Hindlimb muscle (tissue), 1 donor: ENCODE measurements around the gene LOXHD1. TPM values are rescaled to one million over a fixed set of nuclear protein-coding genes. Genes with fewer than 3 reads are reported as not detected.

ENCODE experiments used
- DNase-seq: peaks from one replicate; pipeline ENCODE4 v3.0.0-alpha.2; 2013
- polyA plus RNA-seq: library from polyadenylated mRNA; unstranded; fragments of 120-200 nt; gene quantifications from one replicate; pipeline ENCODE4 v1.2.1, GENCODE V29; 2013; ENCODE audit not compliant: insufficient read length

Gene LOXHD1
- polyA plus RNA-seq, 1 donor = 2.8 TPM

DNA sequence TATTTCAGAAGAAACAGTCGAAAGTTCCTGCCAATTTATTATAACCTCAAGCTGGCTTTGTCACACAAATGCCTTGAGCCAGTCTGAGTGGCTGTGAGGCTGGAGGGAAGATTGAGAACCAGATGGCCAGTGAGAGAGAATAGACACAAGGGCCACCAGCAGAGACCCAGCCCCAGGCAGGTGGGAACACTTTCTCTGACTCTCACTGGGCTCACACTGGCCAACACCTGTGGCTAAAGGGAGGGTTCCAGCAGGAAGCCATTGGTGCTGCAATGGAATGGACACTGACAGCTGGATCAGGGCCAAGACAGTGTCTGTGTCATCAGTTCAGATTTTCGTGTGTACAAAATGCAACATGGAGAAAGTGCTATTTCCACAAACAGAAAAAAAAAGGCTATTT, 29.9 kb downstream of the LOXHD1 start:
- DNase-seq = no peak

DNA sequence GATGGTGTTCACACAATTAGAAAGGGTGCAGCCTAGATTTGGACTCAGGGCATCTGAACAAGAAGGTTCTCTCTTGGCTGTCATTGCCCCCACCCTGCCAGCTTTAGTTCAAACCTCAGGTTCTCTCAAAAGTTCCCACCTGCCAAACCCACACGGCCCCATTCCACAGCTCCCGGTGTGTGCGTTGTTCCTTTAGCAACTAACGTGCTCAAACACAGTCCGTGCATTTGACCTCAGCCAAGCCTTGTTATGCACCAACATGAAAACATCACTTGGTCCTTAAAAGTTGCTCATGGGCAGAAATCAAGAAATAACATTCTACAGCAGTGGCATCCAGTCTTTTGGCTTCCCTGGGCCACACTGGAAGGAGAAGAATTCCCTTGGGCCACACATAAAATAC, 32.0 kb downstream of the LOXHD1 start:
- no peak for DNase-seq

DNA sequence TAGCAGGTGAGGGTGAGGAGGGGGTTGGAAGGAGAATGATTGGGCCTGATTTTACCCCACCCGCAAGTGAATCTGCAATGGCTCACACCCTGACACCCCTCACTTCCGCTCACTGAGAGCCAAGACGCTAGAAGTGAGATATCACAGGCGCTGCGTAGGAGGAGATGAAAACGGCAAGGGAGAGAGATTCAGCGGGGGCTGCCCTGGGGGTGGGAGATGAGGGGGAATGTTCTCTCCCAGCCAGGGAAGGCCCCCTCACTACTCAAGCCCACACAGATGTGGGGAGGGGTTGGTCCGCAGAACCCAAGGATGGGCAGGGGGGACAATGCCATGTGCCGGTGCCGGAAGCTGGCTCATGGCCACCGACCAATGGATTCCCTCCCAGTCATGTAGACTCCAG, 32.9 kb downstream of the LOXHD1 start:
- DNase-seq = no peak

DNA sequence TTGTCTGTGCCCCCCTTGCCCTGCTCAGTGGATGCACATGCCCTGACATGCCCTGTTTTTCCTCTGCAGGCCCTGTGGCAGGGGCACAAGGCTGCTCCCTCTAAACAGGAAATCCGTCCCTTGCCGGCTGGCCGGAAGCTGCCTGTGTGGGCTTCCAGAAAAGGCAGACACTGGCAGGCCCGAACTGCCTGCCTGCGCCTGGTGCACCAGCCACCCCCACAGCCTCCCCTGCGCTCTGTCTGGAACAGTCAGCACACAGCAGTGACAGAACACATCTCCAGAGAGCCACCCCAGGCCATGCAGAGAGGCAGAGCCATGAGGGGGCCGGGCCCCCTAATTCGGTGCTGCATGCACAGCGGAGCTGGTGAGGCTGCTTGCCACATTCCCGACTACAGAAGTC, 33.5 kb downstream of the LOXHD1 start:
- DNase-seq = no peak

DNA sequence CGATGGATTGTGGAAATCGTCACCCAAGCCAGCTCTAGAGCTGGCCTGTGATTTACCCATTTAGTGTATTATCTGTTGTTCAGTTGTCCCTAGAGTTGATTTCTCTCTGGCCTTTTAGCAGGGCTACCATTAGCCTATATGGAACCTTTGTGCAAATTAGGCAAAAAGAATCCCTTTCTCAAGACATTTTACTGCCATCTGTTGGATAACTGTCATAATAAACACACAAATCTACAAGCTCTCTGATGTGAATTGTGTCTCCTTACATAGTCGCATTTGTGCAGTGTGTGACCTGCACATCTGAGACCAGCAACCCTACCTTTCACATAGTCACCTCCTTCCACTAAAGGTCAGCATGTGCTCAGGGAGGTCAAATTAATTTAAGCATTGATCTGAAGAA, 34.0 kb downstream of the LOXHD1 start:
- no peak for DNase-seq

DNA sequence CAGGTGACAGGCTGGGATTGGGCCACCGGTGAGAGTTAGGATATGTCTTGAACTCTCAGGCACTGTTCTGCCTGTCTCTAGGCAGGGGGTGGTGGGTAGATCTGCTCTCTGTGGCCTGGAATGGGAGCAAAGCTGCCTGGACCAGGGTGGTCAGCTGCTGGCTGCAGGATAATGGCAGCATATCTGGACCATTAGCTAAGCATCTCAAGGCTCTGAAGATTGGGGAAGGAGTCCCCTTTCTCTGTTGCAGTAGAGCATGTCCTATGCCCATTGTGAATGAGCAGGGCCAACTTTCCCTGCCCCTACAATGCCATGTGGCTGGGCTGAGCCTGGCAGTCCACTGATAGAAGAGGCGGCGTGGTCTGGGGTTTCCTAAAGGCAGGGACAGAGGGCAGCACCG, 34.6 kb downstream of the LOXHD1 start:
- DNase-seq = no peak

DNA sequence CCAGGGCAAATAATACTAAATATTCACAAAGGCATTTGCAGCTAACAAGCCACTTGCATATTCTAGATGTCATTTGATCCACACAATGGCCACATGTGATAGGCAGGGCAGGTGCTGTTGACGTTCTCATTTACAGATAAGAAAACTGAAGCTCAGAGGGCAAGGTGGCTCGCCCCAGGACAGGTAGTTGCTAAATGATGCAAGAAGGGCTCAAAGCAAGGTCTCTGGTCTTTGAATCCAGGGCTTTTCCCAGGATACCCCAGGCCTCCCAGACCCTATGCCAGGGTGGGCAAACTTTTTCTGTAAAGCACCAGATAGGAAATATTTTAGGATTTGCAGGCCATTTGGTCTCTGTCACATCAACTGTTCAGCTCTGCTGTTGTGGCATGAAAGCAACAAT, 35.1 kb downstream of the LOXHD1 start:
- no peak for DNase-seq

DNA sequence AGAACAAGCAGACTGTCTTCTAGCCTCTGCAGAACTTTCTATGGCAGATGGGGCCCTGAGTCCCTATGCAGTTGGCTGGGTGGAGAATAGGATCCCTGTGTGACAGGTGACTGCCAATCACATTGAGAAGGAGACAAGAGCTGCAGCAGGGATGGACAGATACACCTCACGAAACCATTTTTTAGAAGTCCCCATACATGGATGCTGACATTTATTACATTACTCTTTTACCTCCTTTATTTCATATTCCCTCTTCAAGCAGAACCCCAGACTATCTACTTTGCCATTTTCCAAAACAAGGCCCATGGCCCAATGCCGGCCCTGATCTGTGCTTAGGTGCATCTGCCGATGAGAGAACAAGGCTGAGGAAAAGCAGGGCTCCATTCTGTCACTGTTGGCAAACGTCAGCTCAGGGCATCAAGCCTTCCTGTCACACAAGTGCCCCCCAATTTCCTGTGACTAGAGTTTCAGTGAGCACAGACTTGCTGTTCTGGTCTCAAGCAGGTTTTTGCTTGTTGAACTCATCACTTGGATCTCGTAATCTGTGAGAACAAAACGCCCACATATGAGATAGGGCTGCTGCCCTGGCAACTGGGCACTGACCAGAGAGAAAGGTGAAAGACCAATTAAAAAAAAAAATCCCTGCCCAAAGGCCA, 35.8 kb downstream of the LOXHD1 start:
- no peak for DNase-seq

DNA sequence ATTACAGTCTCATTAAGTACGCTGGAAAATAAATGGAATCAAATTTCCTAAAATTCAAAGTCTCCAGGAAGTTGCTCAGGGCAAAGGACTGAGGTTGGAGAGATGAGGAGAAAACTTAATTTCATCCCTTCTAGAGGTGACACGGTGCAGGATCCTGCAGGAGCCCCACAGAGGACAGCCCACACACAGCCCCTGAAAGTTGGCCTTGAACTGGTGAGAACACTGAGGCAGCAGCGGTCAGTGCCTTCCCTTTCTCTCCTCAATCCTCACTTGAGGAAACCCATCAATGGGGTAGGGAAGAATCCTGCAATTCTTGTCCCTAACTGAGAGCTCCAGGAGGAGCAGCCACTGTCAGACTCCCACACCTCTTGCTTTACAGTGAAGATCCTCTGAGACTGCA, 37.5 kb downstream of the LOXHD1 start:
- DNase-seq = no peak

DNA sequence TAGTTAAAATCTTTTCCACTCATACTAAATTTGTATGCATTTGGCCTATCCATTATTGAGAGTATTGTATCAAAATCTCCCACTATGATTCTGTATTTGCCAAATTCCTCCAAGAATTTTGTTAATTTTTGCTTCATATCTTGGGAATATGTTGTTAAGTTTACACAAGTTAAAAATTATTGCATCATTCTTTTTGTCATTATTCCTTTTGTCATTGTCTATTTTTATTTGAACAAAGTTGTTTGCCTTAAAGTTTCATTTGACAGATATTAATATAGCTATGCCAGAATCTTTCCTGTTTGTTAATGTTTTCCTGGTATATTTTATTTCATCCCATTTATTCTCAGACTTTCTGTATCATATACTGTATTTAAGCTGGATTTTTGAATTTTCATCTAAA, 41.3 kb downstream of the LOXHD1 start:
- no peak for DNase-seq

DNA sequence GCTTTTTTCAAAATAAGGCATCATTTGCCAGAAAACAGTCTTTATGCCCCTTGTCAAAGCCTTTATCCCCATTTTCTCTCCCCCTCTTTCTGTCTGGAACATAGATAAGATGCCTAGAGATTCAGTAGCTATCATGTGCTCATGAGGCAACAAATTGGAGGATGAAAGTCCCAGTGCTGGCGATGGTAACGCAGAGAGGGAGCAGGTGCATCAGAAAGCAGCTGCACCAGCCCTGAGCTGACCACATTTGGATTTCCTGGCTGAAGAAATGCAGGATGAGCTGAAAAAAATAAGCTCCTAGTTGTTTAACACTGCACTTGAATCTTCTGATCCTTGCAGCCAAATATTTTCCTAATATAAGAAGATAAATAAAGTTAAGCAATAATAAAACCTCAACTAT, 48.0 kb downstream of the LOXHD1 start:
- no peak for DNase-seq

DNA sequence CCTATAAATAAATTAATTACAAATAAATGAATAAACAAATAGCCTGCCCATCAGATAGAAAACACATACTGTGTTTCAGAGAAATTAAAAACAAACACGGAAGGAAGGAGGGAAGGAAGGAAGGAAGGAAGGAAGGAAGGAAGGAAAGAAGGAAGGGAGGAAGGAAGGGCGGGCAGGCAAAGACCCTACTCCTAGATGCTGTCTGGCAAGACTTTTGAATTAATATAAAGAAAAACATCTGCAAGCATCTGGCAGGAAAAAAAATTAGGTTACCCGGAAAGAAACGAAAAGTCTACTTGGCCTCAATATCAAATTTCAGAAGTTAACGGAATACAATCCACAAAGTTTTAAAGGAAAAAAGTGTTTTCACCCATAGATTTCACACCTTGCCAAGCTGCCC, 49.1 kb downstream of the LOXHD1 start:
- DNase-seq = no peak

DNA sequence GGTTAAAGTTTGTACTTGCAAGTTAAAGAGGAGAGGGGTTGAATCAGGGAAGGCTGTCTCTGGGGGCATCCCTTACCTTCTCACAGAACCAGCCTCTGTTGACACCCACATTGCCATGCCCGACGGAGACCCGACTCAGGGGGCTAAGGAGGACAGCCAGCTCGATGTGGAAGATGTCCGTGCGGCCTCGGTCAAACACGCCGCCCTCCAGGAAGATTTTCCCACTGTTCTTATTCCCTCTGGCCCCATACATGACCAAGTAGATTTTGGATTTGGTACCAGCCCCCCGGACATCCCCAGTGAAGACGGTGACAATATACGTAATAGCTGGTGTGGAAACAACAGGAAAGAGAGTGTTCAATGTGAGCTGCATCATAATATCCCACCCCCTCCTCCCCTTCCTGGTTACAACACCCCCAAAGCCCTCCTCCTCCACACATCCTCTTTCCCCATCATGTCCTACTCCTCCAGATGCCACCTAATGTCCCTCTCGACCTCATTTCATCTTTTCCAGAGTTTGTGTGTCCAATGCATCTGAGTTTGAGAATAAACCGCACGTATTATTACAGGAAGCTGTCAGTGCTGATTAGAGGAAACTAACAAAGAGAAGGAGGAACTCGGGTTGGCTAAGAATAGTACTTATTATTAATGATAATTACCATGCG, 55.7 kb downstream of the LOXHD1 start:
- DNase-seq = no peak

DNA sequence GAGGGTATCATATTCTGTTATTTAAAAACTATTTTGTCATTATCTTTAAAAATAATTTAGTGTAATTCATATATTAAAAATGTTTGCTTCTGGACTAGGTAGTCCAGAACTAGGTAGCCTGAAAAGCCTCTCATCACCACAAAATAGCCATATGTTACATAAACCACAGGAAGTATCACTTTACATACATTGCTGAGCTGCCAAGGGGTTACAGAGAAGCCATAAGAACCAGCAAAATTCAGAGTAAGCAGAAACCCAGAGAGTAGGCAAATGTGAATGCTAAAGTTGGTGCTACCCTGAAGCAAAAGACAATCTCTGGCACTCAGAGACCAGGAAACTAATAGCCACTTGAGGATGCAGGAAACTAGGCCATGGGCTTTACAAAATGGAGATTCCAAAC, 60.9 kb downstream of the LOXHD1 start:
- DNase-seq = no peak

DNA sequence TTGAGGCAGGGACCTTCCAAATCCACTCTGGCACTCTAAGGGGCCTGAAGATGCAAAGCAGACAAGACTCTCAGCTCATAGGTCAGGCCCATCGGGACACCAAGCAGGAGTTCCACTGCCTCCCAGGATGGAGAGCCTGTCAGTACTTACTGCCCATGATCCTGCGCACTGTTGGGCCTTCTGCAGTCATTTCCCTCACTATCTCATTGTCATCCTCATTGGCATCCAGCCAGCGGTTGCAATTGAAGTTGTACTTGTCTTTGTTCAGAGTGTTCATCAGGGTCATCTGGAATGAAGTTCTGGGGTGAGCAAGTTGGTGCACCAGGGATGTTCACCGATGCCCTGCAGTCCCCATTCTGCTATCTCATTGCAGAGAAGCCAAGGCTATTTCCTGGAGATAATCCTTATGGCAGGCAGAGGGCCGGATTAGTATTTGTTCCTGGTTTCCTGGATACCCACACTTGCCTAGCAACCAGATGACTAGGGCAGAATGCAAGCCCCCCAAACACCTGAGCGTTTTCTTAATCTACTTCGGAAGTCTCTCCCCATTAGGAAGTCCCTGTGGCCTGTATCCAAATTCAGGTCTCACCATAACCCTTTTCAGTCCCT, 65.1 kb downstream of the LOXHD1 start:
- no peak for DNase-seq

DNA sequence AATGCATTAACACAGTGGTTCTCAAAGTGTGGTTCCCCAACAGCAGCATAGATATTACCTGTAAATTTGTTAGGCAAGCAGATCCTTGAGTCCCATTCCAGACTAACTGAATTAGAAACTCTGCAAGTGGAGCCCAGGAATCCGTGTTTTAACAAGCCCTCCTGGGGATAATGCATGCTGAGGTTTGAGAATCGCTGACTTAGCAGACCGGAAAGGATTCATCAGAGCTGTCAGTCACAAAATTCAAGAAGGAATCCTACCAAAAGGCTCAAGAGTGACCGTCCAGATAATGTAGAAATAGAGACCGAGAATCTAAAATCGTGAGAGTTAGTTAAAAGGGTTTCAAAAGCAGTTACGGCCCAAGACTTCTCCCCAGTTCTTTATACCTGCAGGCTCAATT, 66.9 kb downstream of the LOXHD1 start:
- no peak for DNase-seq

DNA sequence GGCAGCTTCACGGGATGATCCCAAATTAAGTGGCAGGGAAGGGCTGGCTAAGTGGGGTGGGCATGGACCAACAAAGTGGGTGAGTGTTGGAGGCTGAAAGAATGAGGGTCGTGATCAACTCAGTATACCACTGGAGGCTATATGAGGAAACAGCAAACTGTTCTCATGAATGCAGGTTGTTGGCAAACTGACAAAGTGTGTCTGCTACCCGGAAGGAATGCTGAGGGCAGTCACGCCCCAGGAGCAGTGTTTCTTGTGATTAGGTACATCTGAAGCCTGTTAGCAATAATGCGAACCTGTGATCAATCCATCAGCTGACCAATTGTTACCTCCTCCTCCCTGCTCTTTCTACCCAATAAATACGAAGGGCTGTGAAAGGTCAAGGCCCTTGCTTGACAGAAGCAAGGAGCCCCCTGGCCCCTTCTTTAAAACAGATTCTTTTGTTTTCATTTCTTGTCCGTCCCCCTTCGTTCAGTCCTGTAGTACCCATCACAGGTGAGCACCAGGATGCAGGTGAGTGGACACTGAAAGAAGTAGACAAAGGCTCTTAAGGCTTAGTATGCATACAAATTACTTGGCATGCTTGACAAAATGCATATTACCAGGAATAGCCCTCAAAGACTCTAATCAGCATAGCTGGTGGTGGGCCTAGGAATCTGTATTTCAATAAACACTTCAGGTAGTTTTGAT, 67.9 kb downstream of the LOXHD1 start:
- DNase-seq = no peak

DNA sequence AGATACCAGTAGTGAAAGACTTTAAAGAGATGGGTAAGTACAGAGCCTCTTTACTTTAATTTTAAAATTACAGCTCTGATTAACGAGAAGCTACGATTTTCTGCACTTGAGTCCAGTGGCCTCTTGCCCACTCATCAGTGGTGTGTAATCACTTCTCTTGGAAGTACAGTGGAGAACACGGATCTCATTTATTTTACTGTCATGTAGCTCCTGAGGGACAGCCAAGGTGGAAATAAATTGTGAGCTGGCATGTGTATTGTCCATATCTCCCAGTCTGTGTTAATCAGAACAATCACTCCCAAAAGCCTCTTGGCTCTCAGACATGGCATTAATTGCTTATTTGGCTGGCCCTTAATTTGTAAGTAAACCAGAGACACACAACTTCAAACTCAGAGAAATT, 69.4 kb downstream of the LOXHD1 start:
- no peak for DNase-seq

DNA sequence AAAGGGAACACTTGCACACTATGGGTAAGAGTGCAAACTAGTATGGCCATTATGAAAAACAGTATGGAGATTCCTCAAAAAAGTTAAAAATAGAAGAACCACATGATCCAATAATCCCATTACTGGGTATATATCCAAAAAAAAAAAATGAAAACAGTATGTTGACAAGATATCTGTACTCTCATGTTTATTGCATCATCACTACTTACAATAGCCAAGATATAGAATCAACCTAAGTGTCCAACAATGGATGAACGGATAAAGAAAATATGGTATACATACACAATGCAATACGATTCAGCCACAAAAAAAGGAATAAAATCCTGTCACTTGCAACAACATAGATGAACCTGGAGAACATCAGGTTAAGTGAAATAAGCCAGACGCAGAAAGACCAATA, 73.3 kb downstream of the LOXHD1 start:
- DNase-seq = no peak

DNA sequence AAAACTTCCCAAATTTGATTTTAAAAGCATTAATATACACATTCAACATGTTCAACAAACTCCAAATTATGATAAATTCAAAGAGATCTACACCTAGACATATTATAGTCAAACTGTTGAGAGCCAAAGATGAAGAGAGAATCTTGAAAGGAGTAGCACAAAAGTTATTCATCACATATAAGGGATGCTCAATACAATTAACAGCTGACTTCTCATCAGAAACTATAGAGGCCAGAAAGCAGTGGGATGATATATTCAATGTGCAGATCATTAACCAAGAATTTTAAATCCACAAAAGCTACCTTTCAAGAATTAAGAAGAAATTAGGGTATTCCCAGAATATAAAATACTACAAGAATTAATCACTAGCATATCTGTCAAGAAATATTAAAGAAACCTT, 75.4 kb downstream of the LOXHD1 start:
- DNase-seq = no peak

DNA sequence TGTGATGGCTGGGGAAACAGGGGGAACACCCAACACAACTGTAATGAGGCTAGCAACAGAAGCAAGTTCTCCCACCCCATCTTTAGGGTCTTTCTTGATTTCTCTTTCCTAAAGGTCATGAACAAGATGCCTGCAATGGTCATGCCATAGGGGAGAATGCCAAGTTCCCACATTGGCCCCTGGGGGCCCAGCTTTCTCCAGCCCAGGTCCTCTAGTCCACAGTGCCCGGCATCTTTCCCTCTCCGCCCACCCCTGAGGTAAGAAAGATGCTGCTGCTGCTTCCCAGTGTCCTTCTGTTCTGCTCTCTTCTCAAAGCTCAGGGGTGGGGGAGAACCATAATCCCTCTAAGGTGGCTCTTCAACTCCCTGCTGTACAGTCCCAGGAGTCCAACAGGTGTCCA, 78.0 kb downstream of the LOXHD1 start:
- DNase-seq = no peak

DNA sequence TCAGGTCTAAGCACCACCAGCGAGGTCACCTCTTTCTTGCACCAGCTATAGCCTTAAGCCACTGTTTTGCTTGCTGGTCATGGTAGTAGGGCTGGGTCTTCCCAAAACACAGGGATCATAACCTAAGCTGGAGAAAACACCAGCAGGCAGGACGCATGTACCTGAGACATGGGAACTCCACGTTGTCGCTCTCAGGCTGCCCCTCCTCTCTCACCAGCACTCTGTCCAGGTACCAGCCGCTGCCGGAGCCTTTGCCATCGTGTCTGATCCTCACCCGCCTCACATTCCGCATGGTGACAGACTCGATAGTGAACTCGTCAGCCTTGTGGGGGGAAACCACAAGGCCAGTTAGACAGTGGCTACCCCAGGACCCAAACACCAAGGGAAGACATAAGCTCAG, 79.5 kb downstream of the LOXHD1 start:
- DNase-seq = no peak

DNA sequence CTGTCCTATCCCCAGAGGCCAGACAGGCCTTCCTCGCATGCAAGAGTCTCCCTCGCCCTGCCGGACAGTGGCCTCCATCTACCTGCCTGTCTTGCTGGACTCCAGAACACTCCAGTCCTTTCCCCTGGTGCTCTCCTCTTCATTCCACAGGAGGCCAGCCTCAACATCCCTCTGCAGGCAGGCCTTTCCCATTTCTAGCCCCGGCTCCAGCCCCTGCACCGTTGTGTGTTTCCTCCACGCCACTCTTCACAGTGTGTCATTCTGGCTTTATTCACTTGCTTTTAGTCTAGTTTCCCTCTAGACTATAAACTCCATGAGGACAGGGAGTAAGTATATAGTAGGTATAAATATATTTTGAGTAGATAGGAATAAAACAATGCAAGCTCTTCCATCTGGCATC, 81.2 kb downstream of the LOXHD1 start:
- no peak for DNase-seq

DNA sequence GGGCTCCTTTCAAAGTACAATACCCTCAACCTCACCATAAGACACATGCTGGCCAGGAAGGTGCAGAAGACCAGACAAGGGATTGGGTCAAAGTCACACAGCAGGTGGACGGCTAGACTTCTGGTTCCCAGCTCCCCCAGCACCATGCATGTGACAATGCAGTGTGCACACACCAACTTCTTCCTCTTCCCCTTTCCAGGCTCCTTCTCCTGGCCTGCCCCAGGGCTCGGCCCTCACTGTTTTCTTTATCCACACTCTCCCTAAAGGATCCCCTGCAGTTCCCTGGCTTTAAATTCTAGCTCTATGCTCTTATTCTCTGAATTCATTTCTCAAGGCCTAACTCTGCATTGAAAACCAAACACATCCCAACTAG, 82.3 kb downstream of the LOXHD1 start:
- DNase-seq = no peak
